ENCODE data around the gene TAF11. TPM values are rescaled to one million over a fixed set of nuclear protein-coding genes. Genes with fewer than 3 reads are reported as not detected.

Gene TAF11
- total and polyA plus RNA-seq, 2 of the 8 experiments (the other 6 are each of a cell fraction or from before 2014, with no cell fraction given) = 38.2 to 48.6 TPM

DNA sequence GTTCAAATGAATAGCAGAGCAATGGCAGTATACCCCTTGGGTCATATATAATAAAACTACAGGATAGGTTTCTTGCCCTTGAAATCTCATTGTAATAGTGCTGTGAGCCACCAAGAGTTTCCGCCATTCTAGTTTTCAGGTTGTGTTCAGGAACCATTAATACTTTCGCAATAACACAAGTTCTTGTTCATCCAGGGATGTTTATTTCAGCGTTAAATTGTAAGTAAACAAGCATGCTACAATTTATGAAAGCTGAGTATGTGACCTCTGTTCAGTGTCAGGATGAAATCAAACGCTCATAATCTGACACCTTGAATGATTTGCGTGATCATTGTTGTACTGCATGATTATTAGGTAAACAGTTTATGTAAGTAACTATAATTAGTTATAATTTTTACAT is 24.0 kb upstream of the TAF11 start (continued):
- TF ChIP-seq RAD21 (IDR thresholded peaks at IDR 0.05 in 1 of 2, conservative IDR thresholded peaks at IDR 0.05 in 1 of 2; ENCODE audit: low read depth in 2 of 2, low read length in 2 of 2) = no peak
- no peak for TF ChIP-seq KDM1A (IDR thresholded peaks at IDR 0.05; ENCODE audit: borderline replicate concordance, low read length)
- no peak for TF ChIP-seq RBBP5 (IDR thresholded peaks at IDR 0.05; ENCODE audit: borderline replicate concordance, low read depth, low read length)
